Measurements from ENCODE around the gene PIGQ.

The PIGQ gene

DNA sequence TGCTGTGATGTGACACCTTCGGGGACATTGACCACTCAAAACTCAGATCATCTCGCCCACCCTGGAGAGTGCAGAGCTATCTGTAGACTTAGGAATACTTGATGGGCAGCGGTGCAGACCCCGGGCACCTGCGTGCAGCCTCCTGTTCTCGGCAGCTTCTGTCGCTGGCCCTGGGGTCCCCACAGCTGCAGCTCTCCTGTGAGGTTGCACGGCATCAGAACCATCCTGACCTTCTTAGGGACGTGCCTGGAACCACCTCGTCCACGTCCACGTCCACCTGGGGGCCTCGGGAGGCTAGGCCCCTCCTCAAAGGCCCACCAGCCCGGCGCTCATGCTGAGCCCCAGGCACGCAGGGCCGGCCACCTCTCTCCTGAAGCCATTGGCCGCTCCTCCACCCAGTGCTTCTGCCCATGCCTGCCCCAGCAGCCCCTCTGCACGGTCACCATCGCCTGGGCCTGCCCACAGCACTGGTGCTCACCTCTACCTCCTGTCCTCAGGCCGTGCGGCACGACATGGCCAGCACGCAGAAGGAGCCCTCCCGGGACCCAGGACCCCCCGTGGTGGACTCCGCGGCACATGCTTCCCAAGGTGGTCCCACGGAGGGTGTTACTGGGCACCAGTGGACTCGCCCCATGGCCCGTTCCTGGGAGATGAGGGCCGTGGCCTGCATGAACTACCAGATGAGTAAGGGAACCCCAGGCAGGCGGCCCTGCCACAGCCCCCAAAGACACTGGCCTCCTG is 58.7 kb downstream of the PIGQ start:
- DNase-seq (ENCODE audit: low read depth in 2 of 2), result no peak

DNA sequence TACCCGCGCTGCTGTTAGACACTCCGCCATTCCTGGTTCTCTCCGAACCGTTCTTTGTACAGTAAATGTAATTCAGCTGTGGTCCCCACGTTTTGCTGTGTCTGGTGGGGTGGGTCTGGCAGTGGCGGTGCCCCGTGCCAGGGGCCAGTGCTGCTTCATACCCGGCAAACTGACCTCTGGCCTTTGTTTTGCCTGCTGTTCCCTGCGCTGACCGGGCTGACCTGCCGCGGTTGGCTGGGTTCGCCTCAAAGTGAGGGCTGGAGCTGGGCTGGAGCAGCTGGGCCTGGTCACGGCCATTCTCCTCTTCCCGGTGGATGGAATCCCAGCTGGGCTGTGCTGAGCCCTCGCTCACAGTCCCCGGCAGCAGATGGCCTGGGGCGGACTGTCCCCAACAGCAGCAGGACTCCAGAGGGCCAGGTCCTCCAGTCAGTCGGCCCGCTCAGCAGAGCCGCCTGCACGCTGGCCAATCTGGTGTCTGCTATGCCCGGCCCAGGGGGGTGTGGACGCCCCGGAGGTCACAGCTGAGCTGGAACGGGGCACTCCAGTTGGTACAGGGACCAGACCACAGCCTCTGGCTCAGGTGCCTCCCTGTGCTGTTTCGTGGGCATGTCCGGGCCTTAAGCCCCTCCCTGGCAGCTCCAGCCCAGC is 59.5 kb downstream of the PIGQ start:
- DNase-seq (ENCODE audit: low read depth in 2 of 2), result no peak

DNA sequence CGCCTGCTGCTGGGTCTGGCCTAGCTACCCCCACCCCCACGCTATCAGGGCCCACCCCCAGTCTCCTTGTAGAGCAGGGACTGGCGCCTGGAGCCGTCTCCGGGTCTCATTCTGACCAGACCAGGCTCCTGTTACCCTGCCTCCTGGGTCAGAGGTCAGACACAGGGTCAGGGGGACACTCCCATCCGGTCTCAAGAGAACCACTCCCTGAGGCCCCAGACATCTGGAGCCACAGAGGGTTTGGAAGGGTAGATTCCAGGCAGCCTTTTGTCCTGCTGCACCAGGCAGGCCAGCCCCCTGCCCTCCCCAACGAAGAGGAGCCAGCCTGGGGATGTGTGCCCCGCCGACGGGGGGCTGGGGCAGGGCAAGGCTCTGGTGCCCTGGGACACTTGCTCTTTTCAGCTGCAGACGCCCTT is 60.1 kb downstream of the PIGQ start:
- no peak for DNase-seq (ENCODE audit: low read depth in 2 of 2)

DNA sequence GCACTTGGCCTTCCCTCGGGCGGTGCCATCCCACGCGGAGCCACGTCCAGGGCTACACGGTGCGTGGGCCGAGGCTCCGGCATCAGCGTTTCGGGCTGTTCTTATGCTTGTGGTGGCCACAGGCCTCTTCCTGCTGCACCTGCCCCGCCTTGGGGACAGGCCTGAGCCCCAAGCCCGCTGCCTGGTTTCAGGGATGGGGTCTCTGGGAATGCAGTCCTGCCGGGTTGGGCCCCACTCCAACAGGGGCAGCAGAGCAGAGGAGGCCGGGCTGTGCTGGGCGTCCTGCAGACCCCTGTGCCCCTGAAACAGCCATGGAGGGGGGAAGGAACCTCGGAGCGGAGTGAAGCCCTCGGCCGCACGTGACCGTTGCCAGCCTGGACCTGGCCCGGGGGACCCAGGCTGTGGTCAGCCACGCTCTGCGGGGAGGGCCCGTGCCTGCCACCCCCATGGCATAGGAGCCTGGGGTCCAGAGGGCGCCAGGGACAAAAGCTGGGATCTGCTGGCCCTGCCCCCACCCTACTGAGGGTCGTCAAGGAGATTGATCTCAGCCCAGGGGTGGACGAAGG is 60.6 kb downstream of the PIGQ start:
- DNase-seq (ENCODE audit: low read depth in 2 of 2), result no peak

- no peak for DNase-seq (ENCODE audit: low read depth in 2 of 2)
These were observed 61.1 kb downstream of the PIGQ start, which contains the start of gene WFIKKN1 for GRCh38 chr16:630815-631405. Gene WFIKKN1, plus strand, starts transcription at chr16:630985. Its CDS starts 269 bp downstream, at chr16:631254.

- no peak for DNase-seq (ENCODE audit: low read depth in 2 of 2)
These were observed 62.1 kb downstream of the PIGQ start for GRCh38 chr16:631808-632358.

GRCh38 chr16:632486-633335 is 62.9 kb downstream of the PIGQ start:
- no peak for DNase-seq (ENCODE audit: low read depth in 2 of 2)

DNA sequence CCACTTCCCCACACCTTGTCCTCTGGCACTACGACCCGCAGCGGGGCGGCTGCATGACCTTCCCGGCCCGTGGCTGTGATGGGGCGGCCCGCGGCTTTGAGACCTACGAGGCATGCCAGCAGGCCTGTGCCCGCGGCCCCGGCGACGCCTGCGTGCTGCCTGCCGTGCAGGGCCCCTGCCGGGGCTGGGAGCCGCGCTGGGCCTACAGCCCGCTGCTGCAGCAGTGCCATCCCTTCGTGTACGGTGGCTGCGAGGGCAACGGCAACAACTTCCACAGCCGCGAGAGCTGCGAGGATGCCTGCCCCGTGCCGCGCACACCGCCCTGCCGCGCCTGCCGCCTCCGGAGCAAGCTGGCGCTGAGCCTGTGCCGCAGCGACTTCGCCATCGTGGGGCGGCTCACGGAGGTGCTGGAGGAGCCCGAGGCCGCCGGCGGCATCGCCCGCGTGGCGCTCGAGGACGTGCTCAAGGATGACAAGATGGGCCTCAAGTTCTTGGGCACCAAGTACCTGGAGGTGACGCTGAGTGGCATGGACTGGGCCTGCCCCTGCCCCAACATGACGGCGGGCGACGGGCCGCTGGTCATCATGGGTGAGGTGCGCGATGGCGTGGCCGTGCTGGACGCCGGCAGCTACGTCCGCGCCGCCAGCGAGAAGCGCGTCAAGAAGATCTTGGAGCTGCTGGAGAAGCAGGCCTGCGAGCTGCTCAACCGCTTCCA is 63.7 kb downstream of the PIGQ start:
- DNase-seq (ENCODE audit: low read depth in 2 of 2), result no peak

Data from activated CD8-positive, alpha-beta memory T cell treated with anti-CD3 and anti-CD28 coated beads for 4 hours (primary cell).